DOHH2 (cell line): ENCODE measurements around the gene PCBP3.

Experiments
- EZH2phosphoT487 ChIP-seq: fragments of 200-600 bp; sonication (generic); IDR thresholded peaks from 2 replicates; pipeline ENCODE4 v1.6.1; 2017; ENCODE audit warnings: borderline replicate concordance, mild to moderate bottlenecking, antibody characterized with exemption, low read length, moderate library complexity, mixed read lengths
- TF ChIP-seq, protein P1 (sequence below): fragments of 200-600 bp; sonication (generic); IDR thresholded peaks from one replicate; pipeline ENCODE4 v1.5.1; 2014; ENCODE audit warnings: antibody characterized with exemption, mild to moderate bottlenecking, low read depth, low read length; ENCODE audit not compliant: poor library complexity, severe bottlenecking

DNA sequence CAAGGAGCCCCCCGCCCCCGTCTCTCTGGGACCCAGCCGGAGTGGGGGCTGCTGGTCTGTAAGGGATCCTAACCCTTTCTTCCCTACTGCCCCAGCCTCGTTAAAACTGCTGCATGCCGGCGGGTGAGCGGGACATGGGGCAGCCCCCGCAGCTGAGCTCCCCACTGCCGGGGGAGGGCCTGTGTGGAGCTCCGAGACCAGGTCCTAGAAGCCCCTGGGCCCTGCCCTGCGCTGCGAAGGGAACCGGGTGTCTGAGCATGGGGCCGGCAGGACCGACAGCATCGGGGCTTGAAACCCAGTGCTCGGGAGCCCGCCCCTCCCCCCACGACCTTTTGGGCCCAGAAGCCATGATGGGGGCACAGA lies 328.8 kb downstream of the PCBP3 start:
- TF ChIP-seq, protein P1, sequence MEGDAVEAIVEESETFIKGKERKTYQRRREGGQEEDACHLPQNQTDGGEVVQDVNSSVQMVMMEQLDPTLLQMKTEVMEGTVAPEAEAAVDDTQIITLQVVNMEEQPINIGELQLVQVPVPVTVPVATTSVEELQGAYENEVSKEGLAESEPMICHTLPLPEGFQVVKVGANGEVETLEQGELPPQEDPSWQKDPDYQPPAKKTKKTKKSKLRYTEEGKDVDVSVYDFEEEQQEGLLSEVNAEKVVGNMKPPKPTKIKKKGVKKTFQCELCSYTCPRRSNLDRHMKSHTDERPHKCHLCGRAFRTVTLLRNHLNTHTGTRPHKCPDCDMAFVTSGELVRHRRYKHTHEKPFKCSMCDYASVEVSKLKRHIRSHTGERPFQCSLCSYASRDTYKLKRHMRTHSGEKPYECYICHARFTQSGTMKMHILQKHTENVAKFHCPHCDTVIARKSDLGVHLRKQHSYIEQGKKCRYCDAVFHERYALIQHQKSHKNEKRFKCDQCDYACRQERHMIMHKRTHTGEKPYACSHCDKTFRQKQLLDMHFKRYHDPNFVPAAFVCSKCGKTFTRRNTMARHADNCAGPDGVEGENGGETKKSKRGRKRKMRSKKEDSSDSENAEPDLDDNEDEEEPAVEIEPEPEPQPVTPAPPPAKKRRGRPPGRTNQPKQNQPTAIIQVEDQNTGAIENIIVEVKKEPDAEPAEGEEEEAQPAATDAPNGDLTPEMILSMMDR, result no peak
- no peak for TF ChIP-seq EZH2phosphoT487
